ENCODE measurements around the gene BSN.
A peak's percentile ranks its signal among the peaks of the same experiment; 100 is the strongest.

Gene BSN

GRCh38 chr3:49700453-49701128 lies 146.3 kb downstream of the BSN start:
- DNase-seq (ENCODE audit: low read depth), result no peak

GRCh38 chr3:49701388-49702077 lies 147.3 kb downstream of the BSN start:
- no peak for DNase-seq (ENCODE audit: low read depth)

GRCh38 chr3:49702672-49703071 lies 148.4 kb downstream of the BSN start:
- DNase-seq (ENCODE audit: low read depth), result no peak

GRCh38 chr3:49703443-49703927 lies 149.2 kb downstream of the BSN start:
- DNase-seq (ENCODE audit: low read depth), result peak; percentile 63

- no peak for DNase-seq (ENCODE audit: low read depth)
These were observed 149.7 kb downstream of the BSN start for GRCh38 chr3:49703956-49704355.

GRCh38 chr3:49704629-49705028 lies 150.4 kb downstream of the BSN start:
- no peak for DNase-seq (ENCODE audit: low read depth)

GRCh38 chr3:49705390-49705960 lies 151.2 kb downstream of the BSN start:
- DNase-seq (ENCODE audit: low read depth), result no peak

GRCh38 chr3:49706456-49707112 lies 152.3 kb downstream of the BSN start:
- DNase-seq (ENCODE audit: low read depth), result no peak

- peak; percentile 31 for DNase-seq (ENCODE audit: low read depth)
These were observed 152.8 kb downstream of the BSN start for GRCh38 chr3:49707113-49707480.

- no peak for DNase-seq (ENCODE audit: low read depth)
These were observed 155.6 kb downstream of the BSN start for GRCh38 chr3:49709852-49710251.

GRCh38 chr3:49711489-49711888 lies 157.2 kb downstream of the BSN start:
- no peak for DNase-seq (ENCODE audit: low read depth)

- no peak for DNase-seq (ENCODE audit: low read depth)
These were observed 157.9 kb downstream of the BSN start for GRCh38 chr3:49712166-49712565.

- no peak for DNase-seq (ENCODE audit: low read depth)
These were observed 158.5 kb downstream of the BSN start for GRCh38 chr3:49712631-49713317.

- no peak for DNase-seq (ENCODE audit: low read depth)
These were observed 159.2 kb downstream of the BSN start for GRCh38 chr3:49713336-49714105.

- no peak for DNase-seq (ENCODE audit: low read depth)
These were observed 160.7 kb downstream of the BSN start for GRCh38 chr3:49714728-49715550.

- DNase-seq (ENCODE audit: low read depth), result no peak
These were observed 161.4 kb downstream of the BSN start for GRCh38 chr3:49715611-49716121.

- no peak for DNase-seq (ENCODE audit: low read depth)
These were observed 161.9 kb downstream of the BSN start for GRCh38 chr3:49716169-49716568.

GRCh38 chr3:49716691-49717210 lies 162.5 kb downstream of the BSN start:
- no peak for DNase-seq (ENCODE audit: low read depth)

GRCh38 chr3:49717211-49717958 lies 163.1 kb downstream of the BSN start:
- DNase-seq (ENCODE audit: low read depth), result no peak

All from iris pigment epithelial cell (primary cell).